ENCODE data around the gene SSBP1. TPM values are rescaled to one million over a fixed set of nuclear protein-coding genes. Genes with fewer than 3 reads are reported as not detected.
"Not testable (repeated sequence)": the region's sequence is repeated elsewhere in the genome, so short reads cannot be mapped to it uniquely, and the experiment has no call there.

SSBP1 gene
- polyA plus RNA-seq, 2 of the 4 experiments (the other 2 are of a cell fraction) = 368 to 453 TPM

- H3K4me1 ChIP-seq = peaks cover 13% of the 10 kb centered on the region; the same call in 2 of the 3 replicates
- ATAC-seq (no peak), DNase-seq (ENCODE audit: low read depth in 1 of 2, low spot score in 1 of 2) (no peak), FAIRE-seq (no peak)
- no peak for TF ChIP-seq EP300 (IDR thresholded peaks at IDR 0.05)
- no peak for TF ChIP-seq ATOH8 (CRISPR knock-in tag; IDR thresholded peaks at IDR 0.05; ENCODE audit: low read depth)
- no peak for TF ChIP-seq HOXA7 (CRISPR knock-in tag; IDR thresholded peaks at IDR 0.05)
- TF ChIP-seq CHD2 (IDR thresholded peaks at IDR 0.05; ENCODE audit: low read length, partially characterized antibody) = no peak
- no peak for TF ChIP-seq FOSL2 (IDR thresholded peaks at IDR 0.05)
- no peak for TF ChIP-seq FOSL2 (CRISPR knock-in tag; IDR thresholded peaks at IDR 0.05)
- no peak for TF ChIP-seq HES2 (IDR thresholded peaks at IDR 0.05)
- TF ChIP-seq ZSCAN20 (CRISPR knock-in tag; IDR thresholded peaks at IDR 0.05) = no peak
- TF ChIP-seq KDM5A (IDR thresholded peaks at IDR 0.05) = no peak
- TF ChIP-seq TP53 (CRISPR knock-in tag; IDR thresholded peaks at IDR 0.05) = no peak
- TF ChIP-seq ELK1 (IDR thresholded peaks at IDR 0.05; ENCODE audit: low read depth, low read length) = no peak
- TF ChIP-seq CEBPB (IDR thresholded peaks at IDR 0.05) = no peak
- TF ChIP-seq NPAS2 (CRISPR knock-in tag; IDR thresholded peaks at IDR 0.05; ENCODE audit: borderline replicate concordance) = no peak
- no peak for TF ChIP-seq CBX2 (IDR thresholded peaks at IDR 0.05; ENCODE audit: borderline replicate concordance, low read depth)
- no peak for TF ChIP-seq HOXB5 (CRISPR knock-in tag; IDR thresholded peaks at IDR 0.05)
- no peak overlapping the region for H3K27ac ChIP-seq
- no peak overlapping the region for H3K4me2 ChIP-seq
- 63% methylated on average over 2 of the region's 2 CpGs for WGBS (ENCODE audit: missing lambda C conversion rate)
- CTCF ChIA-PET = no interaction called here
- no peak overlapping the region for H3K4me3 ChIP-seq
- peaks cover 8% of the 10 kb centered on the region for H3K9me3 ChIP-seq
- POLR2A ChIA-PET = no interaction called here
Measured at GRCh38 chr7:141744131-141744530, 6.0 kb downstream of the SSBP1 start.

GRCh38 chr7:141748396-141748795 lies 10.2 kb downstream of the SSBP1 start:
- no peak for FAIRE-seq
- TF ChIP-seq KDM5A (IDR thresholded peaks at IDR 0.05) (no peak), HES2 (IDR thresholded peaks at IDR 0.05) (no peak), MAZ (IDR thresholded peaks at IDR 0.05; ENCODE audit: borderline replicate concordance, low read depth, low read length) (no peak), MAX (IDR thresholded peaks at IDR 0.05) (no peak), ZSCAN20 (CRISPR knock-in tag; IDR thresholded peaks at IDR 0.05) (no peak), JUN (IDR thresholded peaks at IDR 0.05) (no peak), GATA3 (IDR thresholded peaks at IDR 0.05; ENCODE audit: borderline replicate concordance) (no peak), ELK1 (IDR thresholded peaks at IDR 0.05; ENCODE audit: low read depth, low read length) (no peak), RAD21 (conservative IDR thresholded peaks at IDR 0.05 in 1 of 2, IDR thresholded peaks at IDR 0.05 in 1 of 2) (no peak), EP300 (IDR thresholded peaks at IDR 0.05) (no peak), RCOR1 (IDR thresholded peaks at IDR 0.05; ENCODE audit: low read depth, low read length) (no peak), HOXB5 (CRISPR knock-in tag; IDR thresholded peaks at IDR 0.05) (no peak), ZFP36 (IDR thresholded peaks at IDR 0.05; ENCODE audit: borderline replicate concordance, partially characterized antibody) (no peak), SMC3 (IDR thresholded peaks at IDR 0.05) (no peak), CEBPB (IDR thresholded peaks at IDR 0.05) (no peak), USF2 (IDR thresholded peaks at IDR 0.05) (no peak), CHD4 (IDR thresholded peaks at IDR 0.05; ENCODE audit: borderline replicate concordance) (no peak), HMGXB4 (CRISPR knock-in tag; IDR thresholded peaks at IDR 0.05; ENCODE audit: borderline replicate concordance) (no peak), POLR2A (IDR thresholded peaks at IDR 0.05; ENCODE audit: low read length) (no peak), HEYL (CRISPR knock-in tag; IDR thresholded peaks at IDR 0.05) (no peak)
- Histone ChIP-seq H3K4me3 (no peak overlapping the region), H3K4me2 (no peak overlapping the region), H3K4me1 (no peaks in the 10 kb centered on the region), H3K9me3 (peaks cover 50% of the 10 kb centered on the region), H3K27ac (no peak overlapping the region)
- ChIA-PET POLR2A (interaction anchor here (0.9 kb wide), 1 partner anchor 10 kb away, joined by 8 read pairs; the partner anchor contains the start of gene SSBP1), CTCF (interaction anchor here (1.2 to 4.6 kb wide), 2 partner anchors 10 to 37 kb away, joined by 5 to 29 read pairs; partner anchors contain the start of gene SSBP1)
- 84% methylated on average over 2 of the region's 2 CpGs for WGBS (ENCODE audit: missing lambda C conversion rate)
- no peak for ATAC-seq
- no peak for DNase-seq (ENCODE audit: low read depth in 1 of 2, low spot score in 1 of 2)

GRCh38 chr7:141751904-141752303 lies 13.7 kb downstream of the SSBP1 start:
- H3K4me1 ChIP-seq, CTCF ChIA-PET, H3K4me2 ChIP-seq, H3K4me3 ChIP-seq, FAIRE-seq, H3K27ac ChIP-seq, ATAC-seq, POLR2A ChIA-PET: not testable (repeated sequence)
- WGBS (ENCODE audit: missing lambda C conversion rate) = 97% methylated on average over 10 of the region's 10 CpGs
- DNase-seq (ENCODE audit: low read depth in 1 of 2, low spot score in 1 of 2) = peak in 1 of 2 experiments; percentile 51
- H3K9me3 ChIP-seq = peaks cover 59% of the 10 kb centered on the region
